ENCODE data around the gene COL18A1.

- TF ChIP-seq POLR2A (IDR thresholded peaks at IDR 0.05) (no peak), CTCF (IDR thresholded peaks at IDR 0.05) (peak in 3 of 5 experiments; percentile 20 to 34 (median 25))
Observed at GRCh38 chr21:45386728-45387371, 18.1 kb upstream of the COL18A1 start.
